GM23338 (cell line): ENCODE data around the gene PFKFB2. TPM values are rescaled to one million over a fixed set of nuclear protein-coding genes. Genes with fewer than 3 reads are reported as not detected.

Experiments
- ATAC-seq: fragments of 200-7000 bp; cut with Tn5 transposase; 3 replicates; pipeline ENCODE4 v1.9.1; 2020
- DNase-seq: peaks from one replicate; pipeline ENCODE4 v3.0.0-alpha.2; 2015; ENCODE audit warnings: low spot score
- H2AFZ ChIP-seq: fragments of 200-600 bp; sonication (generic); 2 replicates; pipeline ENCODE4 v1.8.0; 2016; ENCODE audit warnings: antibody characterized with exemption, mild to moderate bottlenecking, moderate library complexity
- H3F3A ChIP-seq: fragments of 200-600 bp; sonication (generic); replicated peaks from 2 replicates; pipeline ENCODE4 v1.8.0; 2017; ENCODE audit warnings: antibody characterized with exemption, mixed run types, low read depth
- H3K27ac ChIP-seq: fragments of 200-600 bp; sonication (generic); 2 replicates; pipeline ENCODE4 v1.6.1; 2016; ENCODE audit warnings: low read depth
- H3K27me3 ChIP-seq: fragments of 200-600 bp; sonication (generic); 2 replicates; pipeline ENCODE4 v1.8.0; 2016; ENCODE audit warnings: mild to moderate bottlenecking, mixed run types, moderate library complexity; ENCODE audit not compliant: insufficient read depth
- H3K36me3 ChIP-seq: fragments of 200-600 bp; sonication (generic); 2 replicates; pipeline ENCODE4 v1.8.0; 2016; ENCODE audit warnings: mild to moderate bottlenecking; ENCODE audit not compliant: insufficient read depth
- H3K4me1 ChIP-seq: fragments of 200-600 bp; sonication (generic); 2 replicates; pipeline ENCODE4 v1.8.0; 2016; ENCODE audit warnings: mild to moderate bottlenecking, moderate library complexity; ENCODE audit not compliant: insufficient read depth
- H3K4me2 ChIP-seq: fragments of 200-600 bp; sonication (generic); 2 replicates; pipeline ENCODE4 v1.7.1; 2017; ENCODE audit warnings: mixed run types
- H3K4me3 ChIP-seq: fragments of 200-600 bp; sonication (generic); 2 replicates; pipeline ENCODE4 v1.6.1; 2016; ENCODE audit warnings: mixed run types
- H3K79me2 ChIP-seq: fragments of 200-600 bp; sonication (generic); replicated peaks from 2 replicates; pipeline ENCODE4 v1.8.0; 2017; ENCODE audit warnings: mild to moderate bottlenecking; ENCODE audit not compliant: insufficient read depth
- H3K9me2 ChIP-seq: fragments of 200-600 bp; sonication (generic); 2 replicates; pipeline ENCODE4 v1.8.0; 2017; ENCODE audit not compliant: insufficient read depth
- H4K20me1 ChIP-seq: fragments of 200-600 bp; sonication (generic); replicated peaks from 2 replicates; pipeline ENCODE4 v1.8.0; 2017; ENCODE audit warnings: mild to moderate bottlenecking; ENCODE audit not compliant: insufficient read depth
- H3K27ac Mint-ChIP-seq: 2 replicates; pipeline ENCODE4 v1.8.0; 2020; ENCODE audit warnings: inconsistent platforms, mild to moderate bottlenecking, moderate library complexity, mixed read lengths
- H3K27me3 Mint-ChIP-seq: 3 replicates; pipeline ENCODE4 v1.8.0; 2022; ENCODE audit warnings: low read depth, mild to moderate bottlenecking, moderate library complexity, mixed read lengths, inconsistent platforms; ENCODE audit not compliant: insufficient read depth, poor library complexity
- H3K36me3 Mint-ChIP-seq: 3 replicates; pipeline ENCODE4 v1.8.0; 2021; ENCODE audit warnings: low read depth, mild to moderate bottlenecking, inconsistent platforms, moderate library complexity, mixed read lengths
- H3K4me1 Mint-ChIP-seq: 3 replicates; pipeline ENCODE4 v1.8.0; 2020; ENCODE audit warnings: mild to moderate bottlenecking, inconsistent platforms, mixed read lengths
- H3K4me3 Mint-ChIP-seq: 3 replicates; pipeline ENCODE4 v1.8.0; 2021; ENCODE audit warnings: moderate library complexity, mild to moderate bottlenecking, inconsistent platforms, mixed read lengths
- H3K9me3 Mint-ChIP-seq: 3 replicates; pipeline ENCODE4 v1.8.0; 2020; ENCODE audit warnings: moderate library complexity, mild to moderate bottlenecking, inconsistent platforms, mixed read lengths
- CREB1 ChIP-seq: fragments of 250-450 bp; sonication (Bioruptor Pico); IDR thresholded peaks from 2 replicates; pipeline ENCODE4 v1.5.0; 2020; ENCODE audit warnings: low read depth, mild to moderate bottlenecking, moderate library complexity
- EZH2phosphoT487 ChIP-seq: fragments of 200-600 bp; sonication (generic); IDR thresholded peaks from one replicate; pipeline ENCODE4 v1.8.1; 2018; ENCODE audit warnings: antibody characterized with exemption; ENCODE audit not compliant: unreplicated experiment
- JUNB ChIP-seq: IDR thresholded peaks from one replicate; pipeline ENCODE4 v1.6.1; 2016; ENCODE audit warnings: antibody characterized with exemption; ENCODE audit not compliant: unreplicated experiment
- NANOG ChIP-seq: IDR thresholded peaks from 2 replicates; pipeline ENCODE4 v1.6.1; 2016; ENCODE audit warnings: antibody characterized with exemption, borderline replicate concordance
- POLR2AphosphoS5 ChIP-seq: IDR thresholded peaks from 2 replicates; pipeline ENCODE4 v1.6.1; 2016; ENCODE audit warnings: antibody characterized with exemption, low read depth
- ZNF114 ChIP-seq: fragments of 250-450 bp; sonication (Bioruptor Pico); IDR thresholded peaks from 2 replicates; pipeline ENCODE4 v1.5.0; 2020; ENCODE audit warnings: mild to moderate bottlenecking, moderate library complexity
- polyA plus RNA-seq: library from polyadenylated mRNA; unstranded; fragments of >200 nt; fragmentation: Nextera tagmentation; extraction: Ambion mirVana; gene quantifications from 2 replicates; pipeline ENCODE4 v1.2.1, GENCODE V29; 2016
- total RNA-seq: library from RNA; depleted of rRNA; stranded (reverse); fragments of >200 nt; shearing (Covaris generic); gene quantifications from 2 replicates; pipeline ENCODE4 v1.2.3, GENCODE V29; 2014
- TF ChIP-seq, protein P1 (sequence below), 2 experiments: fragments of 200-600 bp in 1 of 2; sonication (generic) in 1 of 2; conservative IDR thresholded peaks; 2 replicates each; pipeline versions ENCODE4 v1.5.1 to v1.6.1; 2016 to 2017; ENCODE audit warnings: antibody characterized with exemption in 2 of 2, low read depth in 2 of 2, mild to moderate bottlenecking in 2 of 2, moderate library complexity in 1 of 2
- TF ChIP-seq, protein P2 (sequence below): IDR thresholded peaks from one replicate; pipeline ENCODE4 v1.6.1; 2018; ENCODE audit warnings: antibody characterized with exemption; ENCODE audit not compliant: unreplicated experiment
- TF ChIP-seq, protein P3 (sequence below): fragments of 250-450 bp; sonication (Bioruptor Pico); IDR thresholded peaks from 2 replicates; pipeline ENCODE4 v1.5.0; 2020; ENCODE audit warnings: mild to moderate bottlenecking, moderate library complexity

Gene PFKFB2
- total and polyA plus RNA-seq, 2 experiments from 2014 or later: 4.9 to 14.8 TPM

DNA sequence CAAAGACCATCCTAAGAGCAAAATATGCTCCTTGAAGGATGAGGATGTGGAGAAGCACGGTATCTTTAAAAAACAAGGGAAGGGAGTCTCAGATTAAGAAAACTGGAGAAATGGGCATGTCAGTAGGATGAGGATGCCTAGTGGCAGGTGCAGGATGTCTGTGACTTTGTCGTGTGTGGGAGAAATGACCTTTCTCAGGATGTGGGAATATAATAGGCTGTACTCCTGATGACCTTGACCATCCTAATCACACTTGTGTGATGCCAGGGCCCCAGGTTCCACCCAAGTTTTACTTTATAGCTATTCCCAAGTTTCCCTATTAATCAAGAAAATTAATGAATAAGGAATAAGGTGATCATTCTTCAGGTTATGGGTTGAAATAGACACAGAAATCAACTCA, 33.4 kb upstream of the PFKFB2 start:
- no peaks in the 10 kb centered on the region for H3K79me2 ChIP-seq
- no peaks in the 10 kb centered on the region for H3K36me3 ChIP-seq
- no peaks in the 10 kb centered on the region for H3K4me1 ChIP-seq
- TF ChIP-seq, protein P1, sequence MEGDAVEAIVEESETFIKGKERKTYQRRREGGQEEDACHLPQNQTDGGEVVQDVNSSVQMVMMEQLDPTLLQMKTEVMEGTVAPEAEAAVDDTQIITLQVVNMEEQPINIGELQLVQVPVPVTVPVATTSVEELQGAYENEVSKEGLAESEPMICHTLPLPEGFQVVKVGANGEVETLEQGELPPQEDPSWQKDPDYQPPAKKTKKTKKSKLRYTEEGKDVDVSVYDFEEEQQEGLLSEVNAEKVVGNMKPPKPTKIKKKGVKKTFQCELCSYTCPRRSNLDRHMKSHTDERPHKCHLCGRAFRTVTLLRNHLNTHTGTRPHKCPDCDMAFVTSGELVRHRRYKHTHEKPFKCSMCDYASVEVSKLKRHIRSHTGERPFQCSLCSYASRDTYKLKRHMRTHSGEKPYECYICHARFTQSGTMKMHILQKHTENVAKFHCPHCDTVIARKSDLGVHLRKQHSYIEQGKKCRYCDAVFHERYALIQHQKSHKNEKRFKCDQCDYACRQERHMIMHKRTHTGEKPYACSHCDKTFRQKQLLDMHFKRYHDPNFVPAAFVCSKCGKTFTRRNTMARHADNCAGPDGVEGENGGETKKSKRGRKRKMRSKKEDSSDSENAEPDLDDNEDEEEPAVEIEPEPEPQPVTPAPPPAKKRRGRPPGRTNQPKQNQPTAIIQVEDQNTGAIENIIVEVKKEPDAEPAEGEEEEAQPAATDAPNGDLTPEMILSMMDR (conservative IDR thresholded peaks at IDR 0.05; ENCODE audit: low read depth in 2 of 2): no peak
- no peak for TF ChIP-seq ZNF114 (CRISPR knock-in tag)
- TF ChIP-seq, protein P2, sequence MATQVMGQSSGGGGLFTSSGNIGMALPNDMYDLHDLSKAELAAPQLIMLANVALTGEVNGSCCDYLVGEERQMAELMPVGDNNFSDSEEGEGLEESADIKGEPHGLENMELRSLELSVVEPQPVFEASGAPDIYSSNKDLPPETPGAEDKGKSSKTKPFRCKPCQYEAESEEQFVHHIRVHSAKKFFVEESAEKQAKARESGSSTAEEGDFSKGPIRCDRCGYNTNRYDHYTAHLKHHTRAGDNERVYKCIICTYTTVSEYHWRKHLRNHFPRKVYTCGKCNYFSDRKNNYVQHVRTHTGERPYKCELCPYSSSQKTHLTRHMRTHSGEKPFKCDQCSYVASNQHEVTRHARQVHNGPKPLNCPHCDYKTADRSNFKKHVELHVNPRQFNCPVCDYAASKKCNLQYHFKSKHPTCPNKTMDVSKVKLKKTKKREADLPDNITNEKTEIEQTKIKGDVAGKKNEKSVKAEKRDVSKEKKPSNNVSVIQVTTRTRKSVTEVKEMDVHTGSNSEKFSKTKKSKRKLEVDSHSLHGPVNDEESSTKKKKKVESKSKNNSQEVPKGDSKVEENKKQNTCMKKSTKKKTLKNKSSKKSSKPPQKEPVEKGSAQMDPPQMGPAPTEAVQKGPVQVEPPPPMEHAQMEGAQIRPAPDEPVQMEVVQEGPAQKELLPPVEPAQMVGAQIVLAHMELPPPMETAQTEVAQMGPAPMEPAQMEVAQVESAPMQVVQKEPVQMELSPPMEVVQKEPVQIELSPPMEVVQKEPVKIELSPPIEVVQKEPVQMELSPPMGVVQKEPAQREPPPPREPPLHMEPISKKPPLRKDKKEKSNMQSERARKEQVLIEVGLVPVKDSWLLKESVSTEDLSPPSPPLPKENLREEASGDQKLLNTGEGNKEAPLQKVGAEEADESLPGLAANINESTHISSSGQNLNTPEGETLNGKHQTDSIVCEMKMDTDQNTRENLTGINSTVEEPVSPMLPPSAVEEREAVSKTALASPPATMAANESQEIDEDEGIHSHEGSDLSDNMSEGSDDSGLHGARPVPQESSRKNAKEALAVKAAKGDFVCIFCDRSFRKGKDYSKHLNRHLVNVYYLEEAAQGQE: no peak
- no peak for TF ChIP-seq CREB1 (CRISPR knock-in tag)
- TF ChIP-seq POLR2AphosphoS5: no peak
- TF ChIP-seq EZH2phosphoT487: no peak
- no peak for TF ChIP-seq JUNB
- TF ChIP-seq NANOG: no peak
- no peak overlapping the region for H3K4me3 ChIP-seq
- Mint-ChIP-seq H3K27me3 (peaks cover 2% of the 10 kb centered on the region), H3K4me3 (no peak overlapping the region), H3K9me3 (no peaks in the 10 kb centered on the region), H3K36me3 (no peaks in the 10 kb centered on the region; the same call in 2 of the 3 replicates), H3K4me1 (peaks cover 4% of the 10 kb centered on the region; the same call in 2 of the 3 replicates), H3K27ac (no peak overlapping the region)
- H3K27me3 ChIP-seq: no peaks in the 10 kb centered on the region
- H2AFZ ChIP-seq: no peak overlapping the region
- no peak for ATAC-seq
- no peak overlapping the region for H3K4me2 ChIP-seq
- H3K9me2 ChIP-seq: peaks cover 11% of the 10 kb centered on the region; the same call in 1 of the 2 replicates
- no peak overlapping the region for H3K27ac ChIP-seq
- H3F3A ChIP-seq: no peaks in the 10 kb centered on the region
- DNase-seq: no peak
- no peaks in the 10 kb centered on the region; the same call in 1 of the 2 replicates for H4K20me1 ChIP-seq

DNA sequence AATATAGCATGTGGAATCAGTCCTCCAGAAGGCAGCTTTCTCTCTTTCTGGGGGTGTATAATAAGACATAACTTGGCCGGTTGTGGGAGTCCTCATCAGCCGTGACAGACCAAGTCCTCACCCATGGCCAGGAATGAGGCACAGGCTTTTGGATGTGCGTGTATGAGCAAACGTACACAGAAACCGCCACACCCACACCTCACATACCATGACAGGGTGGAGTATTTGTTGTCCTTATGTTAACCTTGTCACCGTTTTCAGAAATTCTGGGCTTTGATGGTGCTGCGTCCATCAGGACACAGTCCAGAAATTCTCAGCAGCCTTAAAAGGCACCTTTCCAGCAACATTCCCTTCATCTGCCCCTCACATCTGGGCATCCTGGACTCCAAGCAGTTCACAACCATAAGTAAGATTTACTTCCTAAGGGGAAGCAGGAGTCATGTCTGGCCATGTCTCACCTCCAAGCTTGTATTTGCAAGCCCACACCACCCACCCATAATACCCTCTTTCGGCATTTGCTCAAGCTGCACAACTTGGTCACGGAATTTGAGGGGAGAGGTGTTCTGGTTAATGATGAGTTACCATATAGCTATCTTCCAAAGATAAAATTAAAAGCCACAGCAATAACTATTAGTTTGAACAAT, 32.9 kb upstream of the PFKFB2 start:
- H3K4me1 ChIP-seq: peaks cover 2% of the 10 kb centered on the region
- ATAC-seq: no peak
- H3K79me2 ChIP-seq: no peaks in the 10 kb centered on the region
- H3K4me1 Mint-ChIP-seq: peaks cover 9% of the 10 kb centered on the region; the same call in 2 of the 3 replicates
- H3K9me2 ChIP-seq: peaks cover 8% of the 10 kb centered on the region; the same call in 1 of the 2 replicates
- no peak overlapping the region for H3K4me3 Mint-ChIP-seq
- no peak for DNase-seq
- no peak overlapping the region for H3K4me2 ChIP-seq
- H3K36me3 ChIP-seq: no peaks in the 10 kb centered on the region
- H3K4me3 ChIP-seq: no peak overlapping the region
- no peak overlapping the region for H2AFZ ChIP-seq
- peaks cover 2% of the 10 kb centered on the region for H3K27me3 Mint-ChIP-seq
- no peak overlapping the region for H3K27ac ChIP-seq
- H4K20me1 ChIP-seq: no peaks in the 10 kb centered on the region; the same call in 1 of the 2 replicates
- H3K27me3 ChIP-seq: no peaks in the 10 kb centered on the region
- H3F3A ChIP-seq: no peaks in the 10 kb centered on the region
- H3K27ac Mint-ChIP-seq: no peak overlapping the region
- H3K9me3 Mint-ChIP-seq: no peaks in the 10 kb centered on the region
- no peaks in the 10 kb centered on the region; the same call in 2 of the 3 replicates for H3K36me3 Mint-ChIP-seq
- no peak for TF ChIP-seq JUNB
- no peak for TF ChIP-seq EZH2phosphoT487
- TF ChIP-seq, protein P3, sequence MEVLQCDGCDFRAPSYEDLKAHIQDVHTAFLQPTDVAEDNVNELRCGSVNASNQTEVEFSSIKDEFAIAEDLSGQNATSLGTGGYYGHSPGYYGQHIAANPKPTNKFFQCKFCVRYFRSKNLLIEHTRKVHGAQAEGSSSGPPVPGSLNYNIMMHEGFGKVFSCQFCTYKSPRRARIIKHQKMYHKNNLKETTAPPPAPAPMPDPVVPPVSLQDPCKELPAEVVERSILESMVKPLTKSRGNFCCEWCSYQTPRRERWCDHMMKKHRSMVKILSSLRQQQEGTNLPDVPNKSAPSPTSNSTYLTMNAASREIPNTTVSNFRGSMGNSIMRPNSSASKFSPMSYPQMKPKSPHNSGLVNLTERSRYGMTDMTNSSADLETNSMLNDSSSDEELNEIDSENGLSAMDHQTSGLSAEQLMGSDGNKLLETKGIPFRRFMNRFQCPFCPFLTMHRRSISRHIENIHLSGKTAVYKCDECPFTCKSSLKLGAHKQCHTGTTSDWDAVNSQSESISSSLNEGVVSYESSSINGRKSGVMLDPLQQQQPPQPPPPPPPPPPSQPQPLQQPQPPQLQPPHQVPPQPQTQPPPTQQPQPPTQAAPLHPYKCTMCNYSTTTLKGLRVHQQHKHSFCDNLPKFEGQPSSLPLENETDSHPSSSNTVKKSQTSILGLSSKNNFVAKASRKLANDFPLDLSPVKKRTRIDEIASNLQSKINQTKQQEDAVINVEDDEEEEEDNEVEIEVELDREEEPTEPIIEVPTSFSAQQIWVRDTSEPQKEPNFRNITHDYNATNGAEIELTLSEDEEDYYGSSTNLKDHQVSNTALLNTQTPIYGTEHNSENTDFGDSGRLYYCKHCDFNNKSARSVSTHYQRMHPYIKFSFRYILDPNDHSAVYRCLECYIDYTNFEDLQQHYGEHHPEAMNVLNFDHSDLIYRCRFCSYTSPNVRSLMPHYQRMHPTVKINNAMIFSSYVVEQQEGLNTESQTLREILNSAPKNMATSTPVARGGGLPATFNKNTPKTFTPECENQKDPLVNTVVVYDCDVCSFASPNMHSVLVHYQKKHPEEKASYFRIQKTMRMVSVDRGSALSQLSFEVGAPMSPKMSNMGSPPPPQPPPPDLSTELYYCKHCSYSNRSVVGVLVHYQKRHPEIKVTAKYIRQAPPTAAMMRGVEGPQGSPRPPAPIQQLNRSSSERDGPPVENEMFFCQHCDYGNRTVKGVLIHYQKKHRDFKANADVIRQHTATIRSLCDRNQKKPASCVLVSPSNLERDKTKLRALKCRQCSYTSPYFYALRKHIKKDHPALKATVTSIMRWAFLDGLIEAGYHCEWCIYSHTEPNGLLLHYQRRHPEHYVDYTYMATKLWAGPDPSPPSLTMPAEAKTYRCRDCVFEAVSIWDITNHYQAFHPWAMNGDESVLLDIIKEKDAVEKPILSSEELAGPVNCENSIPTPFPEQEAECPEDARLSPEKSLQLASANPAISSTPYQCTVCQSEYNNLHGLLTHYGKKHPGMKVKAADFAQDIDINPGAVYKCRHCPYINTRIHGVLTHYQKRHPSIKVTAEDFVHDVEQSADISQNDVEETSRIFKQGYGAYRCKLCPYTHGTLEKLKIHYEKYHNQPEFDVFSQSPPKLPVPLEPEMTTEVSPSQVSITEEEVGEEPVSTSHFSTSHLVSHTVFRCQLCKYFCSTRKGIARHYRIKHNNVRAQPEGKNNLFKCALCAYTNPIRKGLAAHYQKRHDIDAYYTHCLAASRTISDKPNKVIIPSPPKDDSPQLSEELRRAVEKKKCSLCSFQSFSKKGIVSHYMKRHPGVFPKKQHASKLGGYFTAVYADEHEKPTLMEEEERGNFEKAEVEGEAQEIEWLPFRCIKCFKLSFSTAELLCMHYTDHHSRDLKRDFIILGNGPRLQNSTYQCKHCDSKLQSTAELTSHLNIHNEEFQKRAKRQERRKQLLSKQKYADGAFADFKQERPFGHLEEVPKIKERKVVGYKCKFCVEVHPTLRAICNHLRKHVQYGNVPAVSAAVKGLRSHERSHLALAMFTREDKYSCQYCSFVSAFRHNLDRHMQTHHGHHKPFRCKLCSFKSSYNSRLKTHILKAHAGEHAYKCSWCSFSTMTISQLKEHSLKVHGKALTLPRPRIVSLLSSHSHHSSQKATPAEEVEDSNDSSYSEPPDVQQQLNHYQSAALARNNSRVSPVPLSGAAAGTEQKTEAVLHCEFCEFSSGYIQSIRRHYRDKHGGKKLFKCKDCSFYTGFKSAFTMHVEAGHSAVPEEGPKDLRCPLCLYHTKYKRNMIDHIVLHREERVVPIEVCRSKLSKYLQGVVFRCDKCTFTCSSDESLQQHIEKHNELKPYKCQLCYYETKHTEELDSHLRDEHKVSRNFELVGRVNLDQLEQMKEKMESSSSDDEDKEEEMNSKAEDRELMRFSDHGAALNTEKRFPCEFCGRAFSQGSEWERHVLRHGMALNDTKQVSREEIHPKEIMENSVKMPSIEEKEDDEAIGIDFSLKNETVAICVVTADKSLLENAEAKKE (CRISPR knock-in tag): no peak
- no peak for TF ChIP-seq CREB1 (CRISPR knock-in tag)
